AG10803 (cell line): ENCODE data around the gene RTL9.

Source experiments
- DNase-seq: peaks from one replicate; pipeline ENCODE4 v3.0.0; 2010; ENCODE audit warnings: low read depth
- H3K4me3 ChIP-seq: 2 replicates; pipeline ENCODE4 v1.5.1; 2011; ENCODE audit warnings: mild to moderate bottlenecking, low read length, control low read depth
- CTCF ChIP-seq: conservative IDR thresholded peaks from 2 replicates; pipeline ENCODE4 v1.5.1; 2011; ENCODE audit warnings: mild to moderate bottlenecking, low read length, control low read depth, inconsistent platforms

RTL9 gene

DNA sequence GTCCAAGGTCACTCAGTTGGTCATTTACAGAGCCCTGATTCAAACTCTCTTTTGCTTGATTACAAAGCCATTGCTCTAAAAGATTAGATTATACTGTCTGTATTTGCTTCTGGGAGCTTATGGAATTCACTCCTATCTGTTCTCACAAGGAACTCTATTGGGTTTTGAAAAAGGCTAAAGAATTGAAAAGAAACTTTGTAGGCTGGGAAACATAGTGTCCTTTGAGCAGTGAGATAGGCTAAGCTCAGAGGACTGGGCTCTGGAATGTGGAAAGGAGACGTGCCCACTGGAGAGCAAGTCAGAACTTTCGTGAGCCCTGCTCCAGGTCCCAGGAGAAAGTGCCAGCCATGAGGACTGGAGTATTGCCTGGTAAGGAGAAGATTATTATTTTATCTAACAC lies at the start of gene RTL9:
Gene RTL9, plus strand, starts transcription at position 301 of the 400 bp plus-strand sequence. CDS start 91,770 bp downstream, outside the sequence.
- DNase-seq = no peak
- TF ChIP-seq CTCF = no peak
- no peak within 1 kb of the TSS for H3K4me3 ChIP-seq

DNA sequence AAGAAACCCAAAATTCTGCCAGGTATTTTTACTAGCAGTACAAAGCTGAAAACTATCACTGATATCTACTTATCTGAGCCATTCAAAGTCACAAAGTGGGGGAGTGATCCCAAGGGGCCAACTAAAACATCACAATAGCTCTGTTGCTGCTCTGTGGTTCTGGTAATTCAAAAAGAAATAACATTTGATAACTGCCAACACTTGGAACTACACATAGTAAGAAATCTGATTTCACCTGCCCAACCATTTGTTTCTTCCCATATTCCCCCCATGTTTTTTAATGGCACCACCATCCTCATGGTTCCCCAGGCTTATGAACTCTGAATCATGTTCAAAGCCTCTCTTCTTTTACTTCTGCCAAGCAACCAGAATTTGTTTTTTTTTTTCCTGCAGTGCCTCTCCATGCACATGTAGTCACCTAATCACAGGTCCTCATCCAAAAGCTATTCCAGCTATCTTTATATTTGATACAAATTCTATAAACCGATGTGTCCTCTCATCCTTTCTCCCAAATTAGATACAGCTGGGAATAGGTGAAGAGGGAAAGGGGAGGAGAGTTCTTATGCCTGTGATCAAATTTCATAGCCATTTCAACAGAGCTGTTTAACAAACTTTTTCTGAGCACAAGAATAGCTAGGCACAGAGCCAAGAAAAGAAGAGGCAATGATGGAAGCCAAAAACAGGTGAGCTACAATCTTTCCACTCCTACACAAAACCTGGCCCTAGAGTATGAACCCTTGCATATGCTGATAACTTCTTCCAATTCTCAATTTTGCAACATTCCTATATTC lies 48.5 kb upstream of the RTL9 start:
- no peak overlapping the region for H3K4me3 ChIP-seq
- no peak for TF ChIP-seq CTCF
- no peak for DNase-seq

DNA sequence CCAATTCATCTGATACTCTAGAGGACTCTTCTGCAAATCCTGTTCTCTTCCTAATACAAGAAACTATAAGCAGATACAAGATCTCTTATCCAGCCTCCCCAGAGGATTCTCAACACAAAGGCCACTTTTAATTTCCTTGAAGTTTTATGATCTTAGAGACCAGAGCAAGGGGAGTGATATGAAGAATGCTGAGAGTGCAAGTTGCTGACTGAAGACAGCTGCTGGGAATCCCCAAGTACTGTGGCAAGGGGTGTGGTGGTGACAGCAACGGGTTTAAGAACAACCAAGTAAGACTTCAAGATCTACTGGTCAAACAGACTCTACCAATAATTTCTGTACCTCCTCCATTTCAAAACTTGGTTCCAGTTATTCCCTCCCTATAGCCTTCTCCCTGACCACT lies 47.8 kb upstream of the RTL9 start:
- no peak overlapping the region for H3K4me3 ChIP-seq
- no peak for TF ChIP-seq CTCF

DNA sequence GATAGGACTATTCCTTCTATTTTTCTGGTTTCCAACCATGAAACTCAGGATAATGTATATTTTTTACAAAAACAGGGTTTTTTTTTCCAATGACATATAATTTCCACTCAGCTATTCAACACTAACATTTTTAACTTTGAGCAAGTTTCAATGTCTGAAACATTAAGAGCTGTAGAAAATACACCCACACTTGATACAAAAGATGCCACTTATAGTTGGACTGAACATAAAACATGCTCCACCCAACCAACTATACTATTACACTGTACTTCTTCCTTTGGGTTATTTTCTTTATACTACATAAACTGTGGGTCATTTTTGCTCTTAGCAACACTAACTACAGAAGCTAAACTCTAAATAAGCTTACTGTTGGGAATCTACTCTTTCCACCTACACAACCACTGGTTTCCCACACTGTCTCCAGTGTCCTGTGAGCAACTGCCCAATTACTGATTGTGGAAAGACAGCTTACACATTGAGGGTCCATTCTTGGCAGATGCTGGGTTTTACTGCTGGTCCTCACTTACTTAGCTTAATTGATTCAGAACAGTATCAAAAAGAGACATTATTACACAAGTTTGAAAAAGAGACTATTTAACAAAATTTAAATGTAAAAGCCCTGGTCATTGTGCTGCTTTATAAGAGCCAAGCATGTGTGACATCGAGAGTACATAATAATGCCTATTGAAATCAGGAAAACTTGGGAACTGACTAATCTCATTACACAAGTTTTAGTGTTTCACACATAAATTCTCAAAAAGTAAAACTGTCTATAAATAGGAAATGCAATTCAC lies 47.0 kb upstream of the RTL9 start:
- no peak for TF ChIP-seq CTCF
- DNase-seq = no peak
- no peak overlapping the region for H3K4me3 ChIP-seq

More for the DNA sequence above, 47.8 kb upstream of the RTL9 start:
- DNase-seq = no peak

GRCh38 chrX:110315551-110315950 lies 43.1 kb upstream of the RTL9 start:
- no peak for DNase-seq
- peak overlapping the region; percentile 77 for H3K4me3 ChIP-seq
- TF ChIP-seq CTCF = no peak

- TF ChIP-seq CTCF = no peak
- DNase-seq = peak; percentile 7
- H3K4me3 ChIP-seq = peak overlapping the region; percentile 77
Observed at GRCh38 chrX:110316351-110317060, 42.1 kb upstream of the RTL9 start.
